HUES48 (cell line): Measurements from ENCODE around the gene ATF5.
A peak's percentile ranks its signal among the peaks of the same experiment; 100 is the strongest.
"Not testable (repeated sequence)": the region's sequence is repeated elsewhere in the genome, so short reads cannot be mapped to it uniquely, and the experiment has no call there.

Source experiments
- H3K27ac ChIP-seq: one replicate; pipeline ENCODE4 v1.7.0; 2013; ENCODE audit warnings: low read depth, low read length, inconsistent platforms
- H3K27me3 ChIP-seq: 2 replicates; pipeline ENCODE4 v1.6.1; 2013; ENCODE audit warnings: mild to moderate bottlenecking, low read length; ENCODE audit not compliant: control insufficient read depth, insufficient read depth
- H3K36me3 ChIP-seq: 2 replicates; pipeline ENCODE4 v1.6.1; 2013; ENCODE audit warnings: low read length; ENCODE audit not compliant: control insufficient read depth, insufficient read depth
- H3K4me1 ChIP-seq: 2 replicates; pipeline ENCODE4 v1.6.1; 2013; ENCODE audit warnings: mild to moderate bottlenecking, low read length; ENCODE audit not compliant: control insufficient read depth, insufficient read depth
- H3K4me3 ChIP-seq: 2 replicates; pipeline ENCODE4 v1.5.1; 2013; ENCODE audit warnings: mild to moderate bottlenecking, low read depth, low read length
- H3K9ac ChIP-seq: 2 replicates; pipeline ENCODE4 v1.6.1; 2013; ENCODE audit warnings: mild to moderate bottlenecking, low read depth, low read length, moderate library complexity
- H3K9me3 ChIP-seq: 2 replicates; pipeline ENCODE4 v1.6.1; 2013; ENCODE audit warnings: low read length; ENCODE audit not compliant: control insufficient read depth, insufficient read depth

ATF5 gene

DNA sequence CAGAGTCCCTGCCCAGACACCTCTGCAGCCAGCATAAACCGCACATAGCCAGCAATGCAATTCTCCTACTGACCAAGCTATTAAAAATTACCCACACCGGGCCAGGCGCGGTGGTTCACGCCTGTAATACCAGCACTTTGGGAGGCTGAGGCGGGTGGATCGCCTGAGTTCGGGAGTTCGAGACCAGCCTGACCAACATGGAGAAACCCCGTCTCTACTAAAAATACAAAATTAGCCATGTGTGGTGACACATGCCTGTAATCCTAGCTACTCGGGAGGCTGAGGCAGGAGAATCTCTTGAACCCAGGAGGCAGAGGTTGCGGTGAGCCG lies 4.2 kb upstream of the ATF5 start:
- not testable (repeated sequence) for H3K4me3 ChIP-seq, H3K27ac ChIP-seq, H3K9ac ChIP-seq, H3K27me3 ChIP-seq, H3K4me1 ChIP-seq, H3K9me3 ChIP-seq
- peaks cover 66% of the 10 kb centered on the region for H3K36me3 ChIP-seq

DNA sequence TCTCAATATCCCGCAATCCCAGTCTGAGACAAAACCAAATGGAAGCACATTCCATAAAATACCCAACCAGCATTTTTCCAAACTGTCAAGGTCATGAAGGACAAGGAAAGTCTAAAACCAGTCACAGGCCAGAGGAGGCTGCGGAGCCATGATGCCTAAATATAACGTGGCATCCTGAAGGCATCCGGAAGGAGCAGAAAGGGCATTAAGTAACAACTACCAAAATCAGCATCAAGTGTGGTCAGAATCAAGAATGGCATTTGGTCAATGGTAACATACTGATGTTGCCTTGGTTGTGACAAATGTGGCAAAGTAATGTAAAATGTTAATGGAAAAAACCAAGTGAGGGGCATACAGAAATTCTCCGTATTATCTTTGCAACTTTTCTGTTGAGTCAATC lies 3.5 kb upstream of the ATF5 start:
- H3K4me1 ChIP-seq: peaks cover 2% of the 10 kb centered on the region; the same call in 1 of the 2 replicates
- no peak overlapping the region for H3K4me3 ChIP-seq
- peaks cover 66% of the 10 kb centered on the region for H3K36me3 ChIP-seq
- H3K27me3 ChIP-seq: no peaks in the 10 kb centered on the region
- no peaks in the 10 kb centered on the region for H3K9me3 ChIP-seq
- H3K27ac ChIP-seq: no peak overlapping the region
- no peak overlapping the region for H3K9ac ChIP-seq

DNA sequence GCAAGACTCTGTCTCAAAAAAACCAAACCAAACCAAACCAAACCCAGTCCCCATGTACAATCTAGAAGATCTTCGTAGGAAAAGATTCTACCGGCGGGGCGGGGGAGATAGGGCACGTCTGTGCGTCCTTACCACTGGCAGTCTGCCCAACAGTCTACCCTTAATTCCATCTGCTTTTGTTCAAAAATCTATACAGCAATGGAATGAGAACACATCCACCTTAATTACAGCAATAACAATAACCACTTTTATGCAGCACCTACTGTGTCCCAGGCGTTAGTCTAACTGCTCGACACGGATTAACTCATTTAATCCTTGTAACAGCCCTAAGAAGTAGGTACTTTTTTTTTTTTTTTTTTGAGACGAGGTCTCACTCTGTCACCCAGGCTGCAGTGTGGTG lies 2.5 kb upstream of the ATF5 start:
- Histone ChIP-seq H3K36me3 (peaks cover 59% of the 10 kb centered on the region), H3K27me3 (no peaks in the 10 kb centered on the region), H3K4me1 (peaks cover 2% of the 10 kb centered on the region; the same call in 1 of the 2 replicates), H3K27ac (no peak overlapping the region), H3K4me3 (no peak overlapping the region), H3K9me3 (no peaks in the 10 kb centered on the region), H3K9ac (no peak overlapping the region)

DNA sequence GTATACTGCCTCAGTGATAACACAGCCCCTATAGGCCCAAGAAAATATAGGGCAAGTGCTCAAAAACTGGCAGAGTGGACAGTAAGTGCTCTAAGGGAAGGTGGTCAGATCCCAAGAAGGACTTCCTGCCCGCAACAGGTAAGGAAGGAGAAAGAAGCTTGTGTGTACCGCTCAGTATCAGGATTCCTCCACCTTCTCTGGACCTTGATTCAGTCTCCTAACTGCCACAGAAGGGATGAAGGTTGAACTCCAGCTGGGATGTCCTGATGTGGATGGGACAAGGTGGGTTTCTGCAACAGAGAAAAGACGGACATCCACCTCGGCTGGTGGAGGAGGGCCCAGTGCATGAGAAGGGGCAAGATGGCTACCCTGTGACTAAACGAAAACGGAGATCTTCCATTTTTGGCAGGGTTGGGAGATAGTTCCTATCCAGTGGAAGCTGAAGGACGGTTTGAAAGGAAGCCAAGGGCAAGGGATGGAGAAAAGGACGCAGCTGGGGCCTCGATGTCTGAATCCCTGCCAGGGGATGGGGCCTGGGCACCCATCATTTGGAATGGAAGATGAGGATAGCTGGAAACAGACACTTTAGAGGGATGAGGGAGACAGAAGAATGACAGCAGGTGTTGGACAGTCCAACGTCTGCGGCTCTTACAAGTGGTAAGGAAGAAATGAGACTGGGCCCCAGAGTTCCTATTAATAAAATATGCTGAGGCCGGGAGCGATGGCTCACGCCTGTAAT lies 1.3 kb upstream of the ATF5 start:
- H3K9me3 ChIP-seq: no peaks in the 10 kb centered on the region
- peak overlapping the region; percentile 72 for H3K4me3 ChIP-seq
- H3K4me1 ChIP-seq: peaks cover 2% of the 10 kb centered on the region; the same call in 1 of the 2 replicates
- H3K9ac ChIP-seq: no peak overlapping the region
- peaks cover 48% of the 10 kb centered on the region for H3K36me3 ChIP-seq
- no peak overlapping the region for H3K27ac ChIP-seq
- no peaks in the 10 kb centered on the region for H3K27me3 ChIP-seq

DNA sequence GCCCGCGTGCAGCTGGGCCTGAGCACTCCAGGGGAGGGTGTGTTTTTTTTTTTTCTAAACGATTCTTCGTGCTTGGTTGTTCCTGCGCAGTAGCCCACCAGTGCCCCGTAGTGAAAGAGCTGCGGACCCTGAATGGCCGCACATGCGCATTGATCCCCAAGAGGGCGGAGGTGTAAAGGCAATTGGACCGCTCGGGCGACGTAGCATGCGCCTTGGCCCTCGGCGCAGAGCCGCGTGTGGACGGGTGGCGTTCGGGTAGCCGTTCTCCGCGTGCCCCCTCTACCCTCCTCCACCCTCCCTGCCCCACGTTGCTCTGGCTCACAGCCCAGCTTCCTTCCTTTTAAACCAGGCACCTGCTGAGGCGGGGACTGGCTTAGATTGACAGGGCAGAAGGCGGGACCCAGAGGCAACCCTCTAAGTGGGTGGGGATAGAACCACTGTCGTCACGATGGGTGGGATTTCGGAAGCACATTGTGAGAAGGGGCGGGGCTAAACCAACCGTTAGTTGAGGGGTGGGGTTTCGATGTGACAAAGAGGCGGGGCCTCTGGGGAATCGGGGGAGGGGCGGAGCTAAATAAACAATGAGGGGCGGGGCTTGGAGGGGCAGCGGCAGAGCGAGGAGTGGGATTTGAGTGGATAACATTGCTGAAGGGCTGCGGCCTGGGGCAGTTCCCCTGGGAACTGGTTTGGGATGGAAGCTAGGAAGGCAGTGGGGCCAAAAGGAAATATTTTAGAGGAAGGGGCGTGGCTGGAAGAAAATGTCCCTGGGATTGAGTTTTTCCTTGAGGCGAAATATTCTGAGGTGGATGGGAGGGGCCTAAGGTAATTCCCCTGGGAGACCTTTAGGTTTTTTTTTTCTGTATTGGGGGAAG lies 842 bp downstream of the ATF5 start:
- Histone ChIP-seq H3K4me3 (peak overlapping the region; percentile 72), H3K36me3 (peaks cover 26% of the 10 kb centered on the region), H3K9ac (peak overlapping the region; percentile 91), H3K27me3 (no peaks in the 10 kb centered on the region), H3K27ac (peak overlapping the region; percentile 95), H3K9me3 (no peaks in the 10 kb centered on the region), H3K4me1 (peaks cover 2% of the 10 kb centered on the region; the same call in 1 of the 2 replicates)

DNA sequence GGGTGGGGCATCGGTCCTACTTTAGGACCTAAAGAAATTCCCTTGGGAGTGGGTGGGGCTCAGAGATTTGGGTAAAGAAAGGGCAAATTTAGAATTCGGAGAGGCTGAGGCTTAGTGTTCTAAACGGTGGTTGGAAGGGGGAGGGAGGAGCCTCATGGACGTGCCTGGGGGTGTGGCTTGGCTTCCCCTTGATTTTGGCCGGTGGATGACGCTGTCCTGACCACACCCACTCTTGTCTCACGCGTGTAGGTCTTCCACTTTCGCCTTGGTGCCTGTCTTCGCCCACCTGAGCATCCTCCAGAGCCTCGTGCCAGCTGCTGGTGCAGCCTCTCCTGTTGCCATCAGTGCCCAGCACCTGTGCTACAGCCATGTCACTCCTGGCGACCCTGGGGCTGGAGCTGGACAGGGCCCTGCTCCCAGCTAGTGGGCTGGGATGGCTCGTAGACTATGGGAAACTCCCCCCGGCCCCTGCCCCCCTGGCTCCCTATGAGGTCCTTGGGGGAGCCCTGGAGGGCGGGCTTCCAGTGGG lies 1.5 kb downstream of the ATF5 start:
- no peaks in the 10 kb centered on the region for H3K27me3 ChIP-seq
- peaks cover 2% of the 10 kb centered on the region; the same call in 1 of the 2 replicates for H3K4me1 ChIP-seq
- H3K9me3 ChIP-seq: no peaks in the 10 kb centered on the region
- peaks cover 21% of the 10 kb centered on the region for H3K36me3 ChIP-seq
- no peak overlapping the region for H3K27ac ChIP-seq
- H3K4me3 ChIP-seq: peak overlapping the region; percentile 57
- H3K9ac ChIP-seq: no peak overlapping the region

DNA sequence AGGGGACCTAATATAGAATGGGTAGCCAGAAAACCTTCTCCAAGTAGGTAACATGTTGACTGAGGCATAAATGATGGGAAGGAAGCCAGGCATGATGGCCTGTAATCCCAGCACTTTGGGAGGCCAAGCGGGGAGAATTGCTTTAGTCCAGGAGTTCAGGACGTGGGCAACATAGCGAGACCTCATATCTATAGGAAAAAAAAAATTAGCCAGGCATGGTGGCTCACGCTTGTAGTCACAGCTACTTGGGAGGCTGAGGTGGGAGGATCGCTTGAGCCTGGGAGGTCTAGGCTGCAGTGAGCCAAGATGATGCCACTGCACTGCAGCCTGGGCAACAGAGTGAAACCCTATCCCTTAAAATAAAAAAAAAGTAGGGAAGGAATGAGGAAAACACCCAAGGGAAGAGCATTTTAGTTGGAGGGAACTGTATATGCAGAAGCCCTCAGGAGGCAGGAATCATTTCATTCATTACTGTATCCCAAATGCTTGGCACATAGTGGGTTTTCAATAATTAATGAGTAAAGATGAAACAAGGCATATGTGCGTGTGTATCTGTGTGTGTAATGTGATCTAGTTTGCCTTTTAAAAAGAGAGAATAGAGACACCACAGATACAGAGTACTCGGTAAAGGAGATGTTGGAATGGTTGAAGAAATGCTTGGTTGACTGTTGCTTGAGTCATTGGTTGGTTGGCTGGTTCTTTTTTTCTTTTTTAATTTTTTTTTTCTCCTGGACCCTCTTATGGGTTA lies 2.5 kb downstream of the ATF5 start:
- Histone ChIP-seq H3K27me3 (no peaks in the 10 kb centered on the region), H3K27ac (no peak overlapping the region), H3K4me1 (peaks cover 2% of the 10 kb centered on the region; the same call in 1 of the 2 replicates), H3K9ac (no peak overlapping the region), H3K9me3 (no peaks in the 10 kb centered on the region), H3K36me3 (peaks cover 15% of the 10 kb centered on the region), H3K4me3 (no peak overlapping the region)

DNA sequence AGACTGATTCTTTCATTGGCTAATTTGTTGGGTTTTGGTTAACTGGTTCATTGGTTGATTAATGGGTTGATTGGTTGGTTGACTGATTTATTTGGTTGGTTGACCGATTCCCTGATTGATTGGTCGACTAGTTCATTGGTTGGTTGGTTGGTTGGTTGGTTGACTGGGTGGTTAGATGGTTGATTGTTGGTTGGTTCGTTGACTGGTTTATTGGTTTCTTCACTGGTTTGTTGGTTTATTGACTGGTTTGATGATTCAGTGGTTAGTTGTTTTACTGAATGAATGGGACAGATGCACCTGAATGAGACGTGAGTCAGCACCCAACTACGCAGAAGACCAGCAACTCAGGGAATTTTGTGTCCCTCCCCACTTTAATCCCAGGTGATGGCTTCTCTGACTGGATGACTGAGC lies 3.0 kb downstream of the ATF5 start:
- Histone ChIP-seq H3K4me1 (peaks cover 2% of the 10 kb centered on the region; the same call in 1 of the 2 replicates), H3K9ac (no peak overlapping the region), H3K36me3 (peaks cover 9% of the 10 kb centered on the region), H3K27me3 (no peaks in the 10 kb centered on the region), H3K4me3 (no peak overlapping the region), H3K27ac (no peak overlapping the region), H3K9me3 (no peaks in the 10 kb centered on the region)

DNA sequence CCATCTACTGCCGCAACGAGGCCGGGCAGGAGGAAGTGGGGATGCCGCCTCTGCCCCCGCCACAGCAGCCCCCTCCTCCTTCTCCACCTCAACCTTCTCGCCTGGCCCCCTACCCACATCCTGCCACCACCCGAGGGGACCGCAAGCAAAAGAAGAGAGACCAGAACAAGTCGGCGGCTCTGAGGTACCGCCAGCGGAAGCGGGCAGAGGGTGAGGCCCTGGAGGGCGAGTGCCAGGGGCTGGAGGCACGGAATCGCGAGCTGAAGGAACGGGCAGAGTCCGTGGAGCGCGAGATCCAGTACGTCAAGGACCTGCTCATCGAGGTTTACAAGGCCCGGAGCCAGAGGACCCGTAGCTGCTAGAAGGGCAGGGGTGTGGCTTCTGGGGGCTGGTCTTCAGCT lies 3.7 kb downstream of the ATF5 start:
- Histone ChIP-seq H3K36me3 (peaks cover 2% of the 10 kb centered on the region), H3K4me1 (peaks cover 2% of the 10 kb centered on the region; the same call in 1 of the 2 replicates), H3K27me3 (no peaks in the 10 kb centered on the region), H3K4me3 (no peak overlapping the region), H3K9me3 (no peaks in the 10 kb centered on the region), H3K9ac (no peak overlapping the region), H3K27ac (no peak overlapping the region)

DNA sequence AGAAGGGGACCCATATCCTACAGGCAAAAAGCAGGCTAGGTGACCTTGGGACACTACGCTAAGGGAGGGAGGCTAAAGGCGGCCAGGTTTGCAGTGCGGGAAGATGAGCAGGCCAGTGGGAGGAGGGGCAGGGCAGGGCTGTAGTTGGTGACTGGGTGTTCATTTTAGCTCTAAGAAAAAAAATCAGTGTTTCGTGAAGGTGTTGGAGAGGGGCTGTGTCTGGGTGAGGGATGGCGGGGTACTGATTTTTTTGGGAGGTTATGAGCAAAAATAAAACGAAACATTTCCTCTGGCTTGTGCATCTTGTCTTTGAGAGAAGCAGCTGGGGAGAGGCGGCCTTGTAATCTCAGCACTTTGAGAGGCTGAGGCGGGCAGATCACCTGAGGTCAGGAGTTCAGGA lies 4.6 kb downstream of the ATF5 start:
- Histone ChIP-seq H3K9me3 (no peaks in the 10 kb centered on the region), H3K9ac (no peak overlapping the region), H3K36me3 (no peaks in the 10 kb centered on the region), H3K27ac (no peak overlapping the region), H3K4me1 (no peaks in the 10 kb centered on the region; the same call in 1 of the 2 replicates), H3K4me3 (no peak overlapping the region), H3K27me3 (no peaks in the 10 kb centered on the region)
